ENCODE data around the gene SSMEM1.
"Not testable (repeated sequence)": the region's sequence is repeated elsewhere in the genome, so short reads cannot be mapped to it uniquely, and the experiment has no call there.

The SSMEM1 gene

GRCh38 chr7:130221746-130222145, 14.1 kb downstream of the SSMEM1 start:
- no peak for DNase-seq (ENCODE audit: low spot score in 2 of 2)
- Histone ChIP-seq H3K36me3 (replicated peaks) (no peaks in the 10 kb centered on the region), H3K4me3 (no peak overlapping the region), H3K9me3 (no peaks in the 10 kb centered on the region; the same call in 1 of the 2 replicates), H3K27me3 (ENCODE audit: low read depth) (no peaks in the 10 kb centered on the region), H3K4me1 (no peaks in the 10 kb centered on the region)
- in situ Hi-C loops (cut with MboI; ENCODE audit: low sequenced_read_pairs) = no loop called here

GRCh38 chr7:130223646-130224045, 16.0 kb downstream of the SSMEM1 start:
- no peaks in the 10 kb centered on the region; the same call in 1 of the 2 replicates for H3K9me3 ChIP-seq
- no peaks in the 10 kb centered on the region for H3K36me3 ChIP-seq (replicated peaks)
- in situ Hi-C loops (cut with MboI; ENCODE audit: low sequenced_read_pairs) = no loop called here
- H3K4me3 ChIP-seq = no peak overlapping the region
- peaks cover 13% of the 10 kb centered on the region for H3K4me1 ChIP-seq
- H3K27me3 ChIP-seq (ENCODE audit: low read depth) = no peaks in the 10 kb centered on the region
- no peak for DNase-seq (ENCODE audit: low spot score in 2 of 2)

GRCh38 chr7:130224210-130224609, 16.6 kb downstream of the SSMEM1 start:
- in situ Hi-C loops (cut with MboI; ENCODE audit: low sequenced_read_pairs) = no loop called here
- Histone ChIP-seq H3K4me3 (no peak overlapping the region), H3K36me3 (replicated peaks) (no peaks in the 10 kb centered on the region), H3K9me3 (no peaks in the 10 kb centered on the region; the same call in 1 of the 2 replicates), H3K4me1 (peaks cover 19% of the 10 kb centered on the region), H3K27me3 (ENCODE audit: low read depth) (no peaks in the 10 kb centered on the region)
- no peak for DNase-seq (ENCODE audit: low spot score in 2 of 2)

GRCh38 chr7:130224923-130225322, 17.3 kb downstream of the SSMEM1 start:
- not testable (repeated sequence) for H3K9me3 ChIP-seq; H3K27me3 ChIP-seq (ENCODE audit: low read depth); DNase-seq (ENCODE audit: low spot score in 2 of 2); H3K4me3 ChIP-seq; H3K36me3 ChIP-seq (replicated peaks)
- peaks cover 23% of the 10 kb centered on the region for H3K4me1 ChIP-seq
- in situ Hi-C loops (cut with MboI; ENCODE audit: low sequenced_read_pairs) = loop anchor here (25.0 kb wide), 1 partner anchor 537 kb away; no protein-coding TSS in a partner anchor

GRCh38 chr7:130226333-130226732, 18.7 kb downstream of the SSMEM1 start:
- in situ Hi-C loops (cut with MboI; ENCODE audit: low sequenced_read_pairs) = loop anchor here (25.0 kb wide), 1 partner anchor 536 kb away; no protein-coding TSS in a partner anchor
- Histone ChIP-seq H3K36me3 (replicated peaks) (no peaks in the 10 kb centered on the region), H3K27me3 (ENCODE audit: low read depth) (no peaks in the 10 kb centered on the region), H3K4me1 (peaks cover 23% of the 10 kb centered on the region), H3K4me3 (no peak overlapping the region), H3K9me3 (no peaks in the 10 kb centered on the region; the same call in 1 of the 2 replicates)
- DNase-seq (ENCODE audit: low spot score in 2 of 2) = no peak

- Histone ChIP-seq H3K36me3 (replicated peaks) (no peaks in the 10 kb centered on the region), H3K27me3 (ENCODE audit: low read depth) (no peaks in the 10 kb centered on the region), H3K4me1 (peaks cover 23% of the 10 kb centered on the region), H3K4me3 (no peak overlapping the region), H3K9me3 (no peaks in the 10 kb centered on the region; the same call in 1 of the 2 replicates)
- DNase-seq (ENCODE audit: low spot score in 2 of 2) = peak; percentile 52 to 80
- in situ Hi-C loops (cut with MboI; ENCODE audit: low sequenced_read_pairs) = loop anchor here (25.0 kb wide), 1 partner anchor 534 kb away; no protein-coding TSS in a partner anchor
Measured at GRCh38 chr7:130227883-130228575, 20.4 kb downstream of the SSMEM1 start.

GRCh38 chr7:130228840-130229502, 21.3 kb downstream of the SSMEM1 start:
- no peak overlapping the region for H3K4me3 ChIP-seq
- in situ Hi-C loops (cut with MboI; ENCODE audit: low sequenced_read_pairs) = loop anchor here (25.0 kb wide), 1 partner anchor 533 kb away; no protein-coding TSS in a partner anchor

GRCh38 chr7:130229981-130230380, 22.3 kb downstream of the SSMEM1 start:
- not testable (repeated sequence) for H3K4me3 ChIP-seq; H3K9me3 ChIP-seq; H3K36me3 ChIP-seq (replicated peaks); DNase-seq (ENCODE audit: low spot score in 2 of 2); H3K27me3 ChIP-seq (ENCODE audit: low read depth)
- in situ Hi-C loops (cut with MboI; ENCODE audit: low sequenced_read_pairs) = loop anchor here (25.0 kb wide), 1 partner anchor 532 kb away; no protein-coding TSS in a partner anchor
- peaks cover 23% of the 10 kb centered on the region for H3K4me1 ChIP-seq

More at GRCh38 chr7:130228840-130229502, 21.3 kb downstream of the SSMEM1 start:
- no peaks in the 10 kb centered on the region for H3K36me3 ChIP-seq (replicated peaks)
- peaks cover 23% of the 10 kb centered on the region for H3K4me1 ChIP-seq
- no peak for DNase-seq (ENCODE audit: low spot score in 2 of 2)
- H3K9me3 ChIP-seq = no peaks in the 10 kb centered on the region
- H3K27me3 ChIP-seq (ENCODE audit: low read depth) = no peaks in the 10 kb centered on the region

GRCh38 chr7:130231792-130232191, 24.1 kb downstream of the SSMEM1 start:
- Histone ChIP-seq H3K4me3 (no peak overlapping the region), H3K9me3 (no peaks in the 10 kb centered on the region), H3K4me1 (peaks cover 23% of the 10 kb centered on the region), H3K36me3 (replicated peaks) (no peaks in the 10 kb centered on the region), H3K27me3 (ENCODE audit: low read depth) (no peaks in the 10 kb centered on the region)
- in situ Hi-C loops (cut with MboI; ENCODE audit: low sequenced_read_pairs) = loop anchor here (25.0 kb wide), 1 partner anchor 531 kb away; no protein-coding TSS in a partner anchor
- DNase-seq (ENCODE audit: low spot score in 2 of 2) = no peak

GRCh38 chr7:130232209-130232608, 24.5 kb downstream of the SSMEM1 start:
- no peaks in the 10 kb centered on the region for H3K27me3 ChIP-seq (ENCODE audit: low read depth)
- H3K4me1 ChIP-seq = peaks cover 23% of the 10 kb centered on the region
- in situ Hi-C loops (cut with MboI; ENCODE audit: low sequenced_read_pairs) = loop anchor here (25.0 kb wide), 1 partner anchor 530 kb away; no protein-coding TSS in a partner anchor
- DNase-seq (ENCODE audit: low spot score in 2 of 2) = no peak
- H3K4me3 ChIP-seq = no peak overlapping the region
- no peaks in the 10 kb centered on the region for H3K9me3 ChIP-seq
- no peaks in the 10 kb centered on the region for H3K36me3 ChIP-seq (replicated peaks)

GRCh38 chr7:130234078-130234477, 26.4 kb downstream of the SSMEM1 start:
- in situ Hi-C loops (cut with MboI; ENCODE audit: low sequenced_read_pairs) = loop anchor here (25.0 kb wide), 1 partner anchor 528 kb away; no protein-coding TSS in a partner anchor
- H3K9me3 ChIP-seq = no peaks in the 10 kb centered on the region
- H3K4me3 ChIP-seq = no peak overlapping the region
- H3K36me3 ChIP-seq (replicated peaks) = no peaks in the 10 kb centered on the region
- no peak for DNase-seq (ENCODE audit: low spot score in 2 of 2)
- peaks cover 6% of the 10 kb centered on the region for H3K4me1 ChIP-seq
- no peaks in the 10 kb centered on the region for H3K27me3 ChIP-seq (ENCODE audit: low read depth)

GRCh38 chr7:130236361-130236760, 28.7 kb downstream of the SSMEM1 start:
- not testable (repeated sequence) for H3K27me3 ChIP-seq (ENCODE audit: low read depth); DNase-seq (ENCODE audit: low spot score in 2 of 2); H3K9me3 ChIP-seq; H3K4me1 ChIP-seq; H3K4me3 ChIP-seq; H3K36me3 ChIP-seq (replicated peaks)
- in situ Hi-C loops (cut with MboI; ENCODE audit: low sequenced_read_pairs) = loop anchor here (25.0 kb wide), 1 partner anchor 526 kb away; no protein-coding TSS in a partner anchor

GRCh38 chr7:130240240-130240639, 32.6 kb downstream of the SSMEM1 start:
- H3K4me3 ChIP-seq = no peak overlapping the region
- in situ Hi-C loops (cut with MboI; ENCODE audit: low sequenced_read_pairs) = loop anchor here (25.0 kb wide), 1 partner anchor 522 kb away; no protein-coding TSS in a partner anchor

More at GRCh38 chr7:130240240-130240639, 32.6 kb downstream of the SSMEM1 start:
- H3K27me3 ChIP-seq (ENCODE audit: low read depth) = no peaks in the 10 kb centered on the region; the same call in 1 of the 2 replicates
- H3K36me3 ChIP-seq (replicated peaks) = no peaks in the 10 kb centered on the region
- no peaks in the 10 kb centered on the region for H3K9me3 ChIP-seq
- no peak for DNase-seq (ENCODE audit: low spot score in 2 of 2)
- H3K4me1 ChIP-seq = no peaks in the 10 kb centered on the region

All from HAP-1 (cell line).